HEK293T (cell line): ENCODE measurements around the gene XPNPEP3.

Experiments
- BHLHE40 ChIP-seq: fragments of 450-650 bp; IDR thresholded peaks from 2 replicates; pipeline ENCODE4 v1.6.1; 2016; ENCODE audit warnings: mild to moderate bottlenecking, moderate library complexity, borderline replicate concordance
- CTBP1 ChIP-seq: fragments of 450-650 bp; IDR thresholded peaks from 2 replicates; pipeline ENCODE4 v1.6.1; 2016; ENCODE audit warnings: borderline replicate concordance
- FOXA1 ChIP-seq: fragments of 450-650 bp; IDR thresholded peaks from 2 replicates; pipeline ENCODE4 v1.6.1; 2016; ENCODE audit warnings: mild to moderate bottlenecking
- FOXK2 ChIP-seq: fragments of 450-650 bp; IDR thresholded peaks from 2 replicates; pipeline ENCODE4 v1.6.1; 2016; ENCODE audit warnings: mild to moderate bottlenecking
- FOXM1 ChIP-seq: fragments of 450-650 bp; IDR thresholded peaks from 2 replicates; pipeline ENCODE4 v1.6.1; 2017; ENCODE audit warnings: mild to moderate bottlenecking, borderline replicate concordance
- HDGF ChIP-seq: fragments of 450-650 bp; IDR thresholded peaks from 2 replicates; pipeline ENCODE4 v1.6.1; 2017; ENCODE audit warnings: antibody characterized with exemption, borderline replicate concordance
- NFRKB ChIP-seq: fragments of 450-650 bp; IDR thresholded peaks from 2 replicates; pipeline ENCODE4 v1.6.1; 2016; ENCODE audit warnings: mild to moderate bottlenecking, moderate library complexity
- SP1 ChIP-seq: fragments of 450-650 bp; IDR thresholded peaks from 2 replicates; pipeline ENCODE4 v1.6.1; 2017
- SUZ12 ChIP-seq: fragments of 450-650 bp; IDR thresholded peaks from 2 replicates; pipeline ENCODE4 v1.6.1; 2016; ENCODE audit warnings: mild to moderate bottlenecking
- TARDBP ChIP-seq: fragments of 450-650 bp; IDR thresholded peaks from 2 replicates; pipeline ENCODE4 v1.6.1; 2016

- TF ChIP-seq SUZ12 (no peak), FOXM1 (no peak), FOXK2 (no peak), BHLHE40 (no peak), NFRKB (no peak), CTBP1 (no peak), SP1 (no peak), FOXA1 (no peak), HDGF (no peak), TARDBP (no peak)
Measured at GRCh38 chr22:40953471-40953870, 96.5 kb downstream of the XPNPEP3 start.
